ENCODE data around the gene NEXMIF. TPM values are rescaled to one million over a fixed set of nuclear protein-coding genes. Genes with fewer than 3 reads are reported as not detected.
"Not testable (repeated sequence)": the region's sequence is repeated elsewhere in the genome, so short reads cannot be mapped to it uniquely, and the experiment has no call there.

Gene NEXMIF
- not detected in 2 replicates for total RNA-seq (2014; rRNA removed; shearing (Covaris generic); ENCODE audit: low replicate concordance)

GRCh38 chrX:74925225-74926088 lies at the start of gene NEXMIF:
NEXMIF (minus strand) TSS chrX:74925452.
- Histone ChIP-seq H3K9me2 (replicated peaks; ENCODE audit: insufficient read depth, low read length) (no peaks in the 10 kb centered on the region), H3K79me2 (ENCODE audit: low read length) (no peaks in the 10 kb centered on the region), H3K27ac (ENCODE audit: low read length) (no peak within 1 kb of the TSS), H3K4me1 (ENCODE audit: low read length) (no peaks in the 10 kb centered on the region; the same call in 1 of the 2 replicates), H3K4me2 (ENCODE audit: low read depth, low read length, poor library complexity, severe bottlenecking) (no peak within 1 kb of the TSS), H3K9ac (ENCODE audit: low read length) (no peak within 1 kb of the TSS), H3K9me3 (ENCODE audit: low read length) (no peaks in the 10 kb centered on the region), H3K27me3 (ENCODE audit: low read length) (no peaks in the 10 kb centered on the region), H4K20me1 (ENCODE audit: insufficient read depth, low read depth, low read length) (no peaks in the 10 kb centered on the region), H3K36me3 (ENCODE audit: insufficient read depth, low read length) (no peaks in the 10 kb centered on the region), H3K4me3 (ENCODE audit: low read length) (no peak within 1 kb of the TSS), H2AFZ (ENCODE audit: low read length) (no peak within 1 kb of the TSS)
- no peak for DNase-seq

- H3K4me3 ChIP-seq (ENCODE audit: low read length); H3K27me3 ChIP-seq (ENCODE audit: low read length); H3K4me1 ChIP-seq (ENCODE audit: low read length); H3K27ac ChIP-seq (ENCODE audit: low read length); H3K36me3 ChIP-seq (ENCODE audit: insufficient read depth, low read length); DNase-seq; H3K79me2 ChIP-seq (ENCODE audit: low read length); H2AFZ ChIP-seq (ENCODE audit: low read length); H3K4me2 ChIP-seq (ENCODE audit: low read depth, low read length, poor library complexity, severe bottlenecking); H3K9me2 ChIP-seq (replicated peaks; ENCODE audit: insufficient read depth, low read length); H3K9ac ChIP-seq (ENCODE audit: low read length); H3K9me3 ChIP-seq (ENCODE audit: low read length); H4K20me1 ChIP-seq (ENCODE audit: insufficient read depth, low read depth, low read length): not testable (repeated sequence)
Measured at GRCh38 chrX:74961962-74962361, 36.7 kb upstream of the NEXMIF start.

GRCh38 chrX:74949717-74950116 lies 24.5 kb upstream of the NEXMIF start:
- Histone ChIP-seq H3K9me2 (replicated peaks; ENCODE audit: insufficient read depth, low read length) (no peaks in the 10 kb centered on the region), H3K27ac (ENCODE audit: low read length) (no peak overlapping the region), H3K9ac (ENCODE audit: low read length) (no peak overlapping the region), H2AFZ (ENCODE audit: low read length) (no peak overlapping the region), H3K4me1 (ENCODE audit: low read length) (no peaks in the 10 kb centered on the region), H3K79me2 (ENCODE audit: low read length) (no peaks in the 10 kb centered on the region), H3K9me3 (ENCODE audit: low read length) (peaks cover 6% of the 10 kb centered on the region), H4K20me1 (ENCODE audit: insufficient read depth, low read depth, low read length) (no peaks in the 10 kb centered on the region), H3K36me3 (ENCODE audit: insufficient read depth, low read length) (no peaks in the 10 kb centered on the region), H3K4me2 (ENCODE audit: low read depth, low read length, poor library complexity, severe bottlenecking) (no peak overlapping the region), H3K4me3 (ENCODE audit: low read length) (no peak overlapping the region), H3K27me3 (ENCODE audit: low read length) (no peaks in the 10 kb centered on the region)
- no peak for DNase-seq

- Histone ChIP-seq H3K9me3 (ENCODE audit: low read length) (peaks cover 5% of the 10 kb centered on the region), H2AFZ (ENCODE audit: low read length) (no peak overlapping the region), H3K79me2 (ENCODE audit: low read length) (no peaks in the 10 kb centered on the region), H3K27me3 (ENCODE audit: low read length) (no peaks in the 10 kb centered on the region), H3K9me2 (replicated peaks; ENCODE audit: insufficient read depth, low read length) (no peaks in the 10 kb centered on the region), H4K20me1 (ENCODE audit: insufficient read depth, low read depth, low read length) (no peaks in the 10 kb centered on the region), H3K4me2 (ENCODE audit: low read depth, low read length, poor library complexity, severe bottlenecking) (no peak overlapping the region), H3K4me3 (ENCODE audit: low read length) (no peak overlapping the region), H3K4me1 (ENCODE audit: low read length) (no peaks in the 10 kb centered on the region), H3K36me3 (ENCODE audit: insufficient read depth, low read length) (no peaks in the 10 kb centered on the region), H3K9ac (ENCODE audit: low read length) (no peak overlapping the region), H3K27ac (ENCODE audit: low read length) (no peak overlapping the region)
- no peak for DNase-seq
Measured at GRCh38 chrX:74940414-74940813, 15.2 kb upstream of the NEXMIF start.

GRCh38 chrX:74931214-74931613 lies 6.0 kb upstream of the NEXMIF start:
- no peaks in the 10 kb centered on the region for H4K20me1 ChIP-seq (ENCODE audit: insufficient read depth, low read depth, low read length)
- H3K27ac ChIP-seq (ENCODE audit: low read length) = no peak overlapping the region
- no peaks in the 10 kb centered on the region for H3K36me3 ChIP-seq (ENCODE audit: insufficient read depth, low read length)
- no peak overlapping the region for H2AFZ ChIP-seq (ENCODE audit: low read length)
- H3K4me2 ChIP-seq (ENCODE audit: low read depth, low read length, poor library complexity, severe bottlenecking) = no peak overlapping the region
- DNase-seq = no peak
- H3K9ac ChIP-seq (ENCODE audit: low read length) = no peak overlapping the region
- no peaks in the 10 kb centered on the region for H3K9me3 ChIP-seq (ENCODE audit: low read length)
- H3K79me2 ChIP-seq (ENCODE audit: low read length) = no peaks in the 10 kb centered on the region
- H3K27me3 ChIP-seq (ENCODE audit: low read length) = no peaks in the 10 kb centered on the region
- no peak overlapping the region for H3K4me3 ChIP-seq (ENCODE audit: low read length)
- no peaks in the 10 kb centered on the region for H3K9me2 ChIP-seq (replicated peaks; ENCODE audit: insufficient read depth, low read length)
- no peaks in the 10 kb centered on the region for H3K4me1 ChIP-seq (ENCODE audit: low read length)

GRCh38 chrX:74924449-74925224 lies 615 bp downstream of the NEXMIF start:
- no peak overlapping the region for H3K4me2 ChIP-seq (ENCODE audit: low read depth, low read length, poor library complexity, severe bottlenecking)
- H3K9me3 ChIP-seq (ENCODE audit: low read length) = no peaks in the 10 kb centered on the region
- no peak overlapping the region for H2AFZ ChIP-seq (ENCODE audit: low read length)
- DNase-seq = no peak
- H3K4me1 ChIP-seq (ENCODE audit: low read length) = no peaks in the 10 kb centered on the region; the same call in 1 of the 2 replicates
- no peaks in the 10 kb centered on the region for H3K9me2 ChIP-seq (replicated peaks; ENCODE audit: insufficient read depth, low read length)
- no peak overlapping the region for H3K9ac ChIP-seq (ENCODE audit: low read length)
- H3K36me3 ChIP-seq (ENCODE audit: insufficient read depth, low read length) = no peaks in the 10 kb centered on the region
- no peaks in the 10 kb centered on the region for H3K27me3 ChIP-seq (ENCODE audit: low read length)
- no peaks in the 10 kb centered on the region for H3K79me2 ChIP-seq (ENCODE audit: low read length)
- H3K27ac ChIP-seq (ENCODE audit: low read length) = no peak overlapping the region
- H3K4me3 ChIP-seq (ENCODE audit: low read length) = no peak overlapping the region
- no peaks in the 10 kb centered on the region for H4K20me1 ChIP-seq (ENCODE audit: insufficient read depth, low read depth, low read length)

GRCh38 chrX:74923942-74924448 lies 1.3 kb downstream of the NEXMIF start:
- Histone ChIP-seq H3K4me2 (ENCODE audit: low read depth, low read length, poor library complexity, severe bottlenecking) (no peak overlapping the region), H3K36me3 (ENCODE audit: insufficient read depth, low read length) (no peaks in the 10 kb centered on the region), H3K9ac (ENCODE audit: low read length) (no peak overlapping the region), H3K9me3 (ENCODE audit: low read length) (no peaks in the 10 kb centered on the region), H3K27me3 (ENCODE audit: low read length) (no peaks in the 10 kb centered on the region), H3K27ac (ENCODE audit: low read length) (no peak overlapping the region), H3K4me3 (ENCODE audit: low read length) (no peak overlapping the region), H3K9me2 (replicated peaks; ENCODE audit: insufficient read depth, low read length) (no peaks in the 10 kb centered on the region), H4K20me1 (ENCODE audit: insufficient read depth, low read depth, low read length) (no peaks in the 10 kb centered on the region), H3K79me2 (ENCODE audit: low read length) (no peaks in the 10 kb centered on the region), H2AFZ (ENCODE audit: low read length) (no peak overlapping the region), H3K4me1 (ENCODE audit: low read length) (no peaks in the 10 kb centered on the region; the same call in 1 of the 2 replicates)
- DNase-seq = no peak

GRCh38 chrX:74922922-74923543 lies 2.2 kb downstream of the NEXMIF start:
- Histone ChIP-seq H3K79me2 (ENCODE audit: low read length) (no peaks in the 10 kb centered on the region), H3K9me2 (replicated peaks; ENCODE audit: insufficient read depth, low read length) (no peaks in the 10 kb centered on the region), H3K4me2 (ENCODE audit: low read depth, low read length, poor library complexity, severe bottlenecking) (no peak overlapping the region), H3K27ac (ENCODE audit: low read length) (no peak overlapping the region), H3K4me3 (ENCODE audit: low read length) (no peak overlapping the region), H3K36me3 (ENCODE audit: insufficient read depth, low read length) (no peaks in the 10 kb centered on the region), H3K9me3 (ENCODE audit: low read length) (no peaks in the 10 kb centered on the region), H2AFZ (ENCODE audit: low read length) (no peak overlapping the region), H3K27me3 (ENCODE audit: low read length) (no peaks in the 10 kb centered on the region), H3K9ac (ENCODE audit: low read length) (no peak overlapping the region), H4K20me1 (ENCODE audit: insufficient read depth, low read depth, low read length) (no peaks in the 10 kb centered on the region), H3K4me1 (ENCODE audit: low read length) (no peaks in the 10 kb centered on the region; the same call in 1 of the 2 replicates)
- DNase-seq = peak; percentile 51

Data from Karpas-422 (cell line).